SK-N-MC (cell line): ENCODE data around the gene PREB.

Source experiments
- EZH2 ChIP-seq: fragments of 200-600 bp; sonication (generic); IDR thresholded peaks from one replicate; pipeline ENCODE4 v1.6.1; 2017; ENCODE audit warnings: antibody characterized with exemption
- POLR2AphosphoS5 ChIP-seq: IDR thresholded peaks from 2 replicates; pipeline ENCODE4 v1.6.1; 2012; ENCODE audit warnings: mild to moderate bottlenecking, low read depth, low read length, borderline replicate concordance

GRCh38 chr2:27178469-27178868 is 44.0 kb upstream of the PREB start:
- no peak for TF ChIP-seq EZH2
- TF ChIP-seq POLR2AphosphoS5 = no peak
